Measurements from ENCODE around the gene CDH26. TPM values are rescaled to one million over a fixed set of nuclear protein-coding genes. Genes with fewer than 3 reads are reported as not detected.
A peak's percentile ranks its signal among the peaks of the same experiment; 100 is the strongest.

The CDH26 gene
- total and polyA plus RNA-seq, 2 of the 13 experiments (the other 11 are each of a cell fraction or from before 2014, with no cell fraction given) = 0.40 to 1.1 TPM

DNA sequence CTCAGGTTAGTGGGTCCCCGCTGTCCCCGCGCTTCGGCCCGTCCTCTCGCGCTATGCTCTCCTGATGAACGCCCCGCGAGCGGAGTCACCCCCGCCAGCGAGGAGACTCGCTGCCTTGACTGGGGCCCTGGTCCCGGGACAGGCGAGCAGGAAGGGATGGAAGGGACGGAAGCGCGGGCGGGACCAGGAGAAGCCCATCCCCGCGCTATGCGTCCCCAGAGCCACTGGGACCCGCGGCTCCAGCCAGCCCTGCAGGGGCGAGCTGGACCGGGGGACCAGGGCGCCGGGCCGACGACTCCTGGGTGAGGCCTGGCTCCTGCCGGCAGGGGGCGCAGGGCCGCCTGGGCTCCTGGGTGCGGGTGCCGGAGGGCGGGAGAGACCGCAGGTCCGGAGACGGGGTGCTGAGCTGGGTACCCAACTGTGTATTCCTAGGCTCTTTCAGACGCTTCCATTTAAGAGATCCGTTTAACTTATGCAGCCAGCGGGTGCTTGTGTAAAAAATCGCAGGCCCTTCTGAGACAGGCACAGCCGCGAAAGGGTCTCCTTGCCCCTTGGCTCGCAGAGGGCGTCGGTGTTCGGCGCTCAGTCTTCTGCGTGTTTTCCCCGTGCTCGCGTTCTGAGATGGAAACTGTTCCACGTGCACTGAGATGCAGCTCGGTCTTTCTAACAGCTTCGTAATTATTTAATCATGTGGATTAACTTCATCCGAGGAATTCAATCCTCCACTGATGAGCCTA lies 24.2 kb upstream of the CDH26 start (continued):
- TF ChIP-seq, protein P1, sequence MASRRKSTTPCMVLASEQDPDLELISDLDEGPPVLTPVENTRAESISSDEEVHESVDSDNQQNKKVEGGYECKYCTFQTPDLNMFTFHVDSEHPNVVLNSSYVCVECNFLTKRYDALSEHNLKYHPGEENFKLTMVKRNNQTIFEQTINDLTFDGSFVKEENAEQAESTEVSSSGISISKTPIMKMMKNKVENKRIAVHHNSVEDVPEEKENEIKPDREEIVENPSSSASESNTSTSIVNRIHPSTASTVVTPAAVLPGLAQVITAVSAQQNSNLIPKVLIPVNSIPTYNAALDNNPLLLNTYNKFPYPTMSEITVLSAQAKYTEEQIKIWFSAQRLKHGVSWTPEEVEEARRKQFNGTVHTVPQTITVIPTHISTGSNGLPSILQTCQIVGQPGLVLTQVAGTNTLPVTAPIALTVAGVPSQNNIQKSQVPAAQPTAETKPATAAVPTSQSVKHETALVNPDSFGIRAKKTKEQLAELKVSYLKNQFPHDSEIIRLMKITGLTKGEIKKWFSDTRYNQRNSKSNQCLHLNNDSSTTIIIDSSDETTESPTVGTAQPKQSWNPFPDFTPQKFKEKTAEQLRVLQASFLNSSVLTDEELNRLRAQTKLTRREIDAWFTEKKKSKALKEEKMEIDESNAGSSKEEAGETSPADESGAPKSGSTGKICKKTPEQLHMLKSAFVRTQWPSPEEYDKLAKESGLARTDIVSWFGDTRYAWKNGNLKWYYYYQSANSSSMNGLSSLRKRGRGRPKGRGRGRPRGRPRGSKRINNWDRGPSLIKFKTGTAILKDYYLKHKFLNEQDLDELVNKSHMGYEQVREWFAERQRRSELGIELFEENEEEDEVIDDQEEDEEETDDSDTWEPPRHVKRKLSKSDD (CRISPR knock-in tag; IDR thresholded peaks at IDR 0.05; ENCODE audit: low read depth) = no peak
- TF ChIP-seq MLLT10 (CRISPR knock-in tag; IDR thresholded peaks at IDR 0.05) (no peak), DNMT1 (CRISPR knock-in tag; IDR thresholded peaks at IDR 0.05) (no peak), ZFX (CRISPR knock-in tag; IDR thresholded peaks at IDR 0.05; ENCODE audit: low read depth) (peak; percentile 56), XRCC5 (optimal IDR thresholded peaks at IDR 0.05; ENCODE audit: low read length) (peak; percentile 98), KDM5B (CRISPR knock-in tag; IDR thresholded peaks at IDR 0.05; ENCODE audit: borderline replicate concordance) (peak; percentile 36; the same call in 1 of the 2 replicates), DNMT3B (CRISPR knock-in tag; conservative IDR thresholded peaks at IDR 0.05) (no peak), AGO2 (optimal IDR thresholded peaks at IDR 0.05; ENCODE audit: low read depth, low read length) (peak; percentile 76), ZNF563 (CRISPR knock-in tag; IDR thresholded peaks at IDR 0.05) (0 out of 2 replicates have a peak, but pooled peaks have one; percentile 55), KLF16 (CRISPR knock-in tag; IDR thresholded peaks at IDR 0.05) (0 out of 4 replicates have a peak, but pooled peaks of 1 of the 2 experiments have one; percentile 40), ZNF772 (CRISPR knock-in tag; IDR thresholded peaks at IDR 0.05) (no peak), ZSCAN21 (CRISPR knock-in tag; IDR thresholded peaks at IDR 0.05; ENCODE audit: borderline replicate concordance) (peak; percentile 78), ZMYM3 (CRISPR knock-in tag; IDR thresholded peaks at IDR 0.05) (no peak), ZZZ3 (CRISPR knock-in tag; IDR thresholded peaks at IDR 0.05; ENCODE audit: borderline replicate concordance) (no peak; the same call in 1 of the 2 replicates), MTA1 (CRISPR knock-in tag; IDR thresholded peaks at IDR 0.05; ENCODE audit: borderline replicate concordance) (peak; percentile 73; the same call in 1 of the 2 replicates)
- TF ChIP-seq, protein P2, sequence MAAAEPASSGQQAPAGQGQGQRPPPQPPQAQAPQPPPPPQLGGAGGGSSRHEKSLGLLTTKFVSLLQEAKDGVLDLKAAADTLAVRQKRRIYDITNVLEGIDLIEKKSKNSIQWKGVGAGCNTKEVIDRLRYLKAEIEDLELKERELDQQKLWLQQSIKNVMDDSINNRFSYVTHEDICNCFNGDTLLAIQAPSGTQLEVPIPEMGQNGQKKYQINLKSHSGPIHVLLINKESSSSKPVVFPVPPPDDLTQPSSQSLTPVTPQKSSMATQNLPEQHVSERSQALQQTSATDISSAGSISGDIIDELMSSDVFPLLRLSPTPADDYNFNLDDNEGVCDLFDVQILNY (CRISPR knock-in tag; conservative IDR thresholded peaks at IDR 0.05) = 0 out of 2 replicates have a peak, but pooled peaks have one; percentile 58
- TF ChIP-seq, protein P3, sequence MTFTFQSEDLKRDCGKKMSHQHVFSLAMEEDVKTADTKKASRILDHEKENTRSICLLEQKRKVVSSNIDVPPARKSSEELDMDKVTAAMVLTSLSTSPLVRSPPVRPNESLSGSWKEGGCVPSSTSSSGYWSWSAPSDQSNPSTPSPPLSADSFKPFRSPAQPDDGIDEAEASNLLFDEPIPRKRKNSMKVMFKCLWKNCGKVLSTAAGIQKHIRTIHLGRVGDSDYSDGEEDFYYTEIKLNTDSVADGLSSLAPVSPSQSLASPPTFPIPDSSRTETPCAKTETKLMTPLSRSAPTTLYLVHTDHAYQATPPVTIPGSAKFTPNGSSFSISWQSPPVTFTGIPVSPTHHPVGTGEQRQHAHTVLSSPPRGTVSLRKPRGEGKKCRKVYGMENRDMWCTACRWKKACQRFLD (CRISPR knock-in tag; IDR thresholded peaks at IDR 0.05; ENCODE audit: borderline replicate concordance) = 0 out of 2 replicates have a peak, but pooled peaks have one; percentile 35
- TF ChIP-seq, protein P4, sequence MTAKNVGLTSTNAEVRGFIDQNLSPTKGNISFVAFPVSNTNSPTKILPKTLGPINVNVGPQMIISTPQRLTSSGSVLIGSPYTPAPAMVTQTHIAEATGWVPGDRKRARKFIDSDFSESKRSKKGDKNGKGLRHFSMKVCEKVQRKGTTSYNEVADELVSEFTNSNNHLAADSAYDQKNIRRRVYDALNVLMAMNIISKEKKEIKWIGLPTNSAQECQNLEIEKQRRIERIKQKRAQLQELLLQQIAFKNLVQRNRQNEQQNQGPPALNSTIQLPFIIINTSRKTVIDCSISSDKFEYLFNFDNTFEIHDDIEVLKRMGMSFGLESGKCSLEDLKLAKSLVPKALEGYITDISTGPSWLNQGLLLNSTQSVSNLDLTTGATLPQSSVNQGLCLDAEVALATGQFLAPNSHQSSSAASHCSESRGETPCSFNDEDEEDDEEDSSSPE (CRISPR knock-in tag; IDR thresholded peaks at IDR 0.05) = 0 out of 2 replicates have a peak, but pooled peaks have one; percentile 56
- TF ChIP-seq, protein P5, sequence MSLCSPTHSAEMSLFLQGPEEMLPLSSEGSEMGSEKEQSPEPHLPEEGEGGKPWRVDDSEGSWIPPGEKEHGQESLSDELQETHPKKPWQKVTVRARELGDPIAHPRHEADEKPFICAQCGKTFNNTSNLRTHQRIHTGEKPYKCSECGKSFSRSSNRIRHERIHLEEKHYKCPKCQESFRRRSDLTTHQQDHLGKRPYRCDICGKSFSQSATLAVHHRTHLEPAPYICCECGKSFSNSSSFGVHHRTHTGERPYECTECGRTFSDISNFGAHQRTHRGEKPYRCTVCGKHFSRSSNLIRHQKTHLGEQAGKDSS (CRISPR knock-in tag; IDR thresholded peaks at IDR 0.05; ENCODE audit: borderline replicate concordance, low read depth) = 0 out of 2 replicates have a peak, but pooled peaks have one; percentile 60
- TF ChIP-seq, protein P6, sequence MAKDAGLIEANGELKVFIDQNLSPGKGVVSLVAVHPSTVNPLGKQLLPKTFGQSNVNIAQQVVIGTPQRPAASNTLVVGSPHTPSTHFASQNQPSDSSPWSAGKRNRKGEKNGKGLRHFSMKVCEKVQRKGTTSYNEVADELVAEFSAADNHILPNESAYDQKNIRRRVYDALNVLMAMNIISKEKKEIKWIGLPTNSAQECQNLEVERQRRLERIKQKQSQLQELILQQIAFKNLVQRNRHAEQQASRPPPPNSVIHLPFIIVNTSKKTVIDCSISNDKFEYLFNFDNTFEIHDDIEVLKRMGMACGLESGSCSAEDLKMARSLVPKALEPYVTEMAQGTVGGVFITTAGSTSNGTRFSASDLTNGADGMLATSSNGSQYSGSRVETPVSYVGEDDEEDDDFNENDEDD (CRISPR knock-in tag; IDR thresholded peaks at IDR 0.05; ENCODE audit: borderline replicate concordance) = peak; percentile 78; the same call in 1 of the 2 replicates

Data from HepG2 (cell line).